Keratinocyte (primary cell): ENCODE results near the gene ATG9A. TPM values are rescaled to one million over a fixed set of nuclear protein-coding genes. Genes with fewer than 3 reads are reported as not detected.

Experiments used
- DNase-seq: peaks from one replicate; pipeline ENCODE4 v3.0.0-alpha.2; 2011; ENCODE audit warnings: low read depth, missing footprints, low spot score
- FAIRE-seq: peaks from 2 replicates; lab custom pipeline; 2011; peaks lifted over from hg19 to GRCh38; lab: Jason Lieb, UNC
- H2AFZ ChIP-seq: 2 replicates; pipeline ENCODE4 v1.6.0; 2012; ENCODE audit warnings: low read length, control low read depth, inconsistent platforms; ENCODE audit not compliant: control insufficient read depth
- H3K27ac ChIP-seq: 2 replicates; pipeline ENCODE4 v1.5.1; 2011; ENCODE audit warnings: low read length; ENCODE audit not compliant: control insufficient read depth, insufficient read depth
- H3K27me3 ChIP-seq: 3 replicates; pipeline ENCODE4 v1.6.0; 2011; ENCODE audit warnings: low read length; ENCODE audit not compliant: control insufficient read depth, insufficient read depth; ENCODE audit errors: extremely low read depth
- H3K36me3 ChIP-seq, 2 experiments: 2 replicates in 1 of 2; 3 replicates in 1 of 2; pipeline ENCODE4 v1.5.1; 2011; ENCODE audit warnings: low read length in 2 of 2, mild to moderate bottlenecking in 1 of 2; ENCODE audit not compliant: control insufficient read depth in 2 of 2, insufficient read depth in 2 of 2; ENCODE audit errors: extremely low read depth in 1 of 2
- H3K4me1 ChIP-seq: 3 replicates; pipeline ENCODE4 v1.5.1; 2011; ENCODE audit warnings: low read length; ENCODE audit not compliant: control insufficient read depth, insufficient read depth; ENCODE audit errors: extremely low read depth
- H3K4me2 ChIP-seq: 3 replicates; pipeline ENCODE4 v1.6.0; 2011; ENCODE audit warnings: low read depth, low read length; ENCODE audit not compliant: control insufficient read depth, insufficient read depth; ENCODE audit errors: extremely low read depth
- H3K4me3 ChIP-seq, 3 experiments: fragments of 200-600 bp in 1 of 3; sonication (generic) in 1 of 3; 2 replicates in 2 of 3; 3 replicates in 1 of 3; pipeline ENCODE4 v1.5.1; 2011 to 2016; ENCODE audit warnings: low read length in 3 of 3, mild to moderate bottlenecking in 3 of 3, control low read depth in 2 of 3, inconsistent platforms in 1 of 3, low read depth in 1 of 3, mixed read lengths in 1 of 3, mixed run types in 1 of 3, moderate library complexity in 1 of 3; ENCODE audit not compliant: control insufficient read depth in 2 of 3, insufficient read depth in 2 of 3; ENCODE audit errors: extremely low read depth in 1 of 3
- H3K79me2 ChIP-seq: 2 replicates; pipeline ENCODE4 v1.6.0; 2012; ENCODE audit warnings: low read length; ENCODE audit not compliant: control insufficient read depth, insufficient read depth
- H3K9ac ChIP-seq: 3 replicates; pipeline ENCODE4 v1.6.0; 2011; ENCODE audit warnings: low read length; ENCODE audit not compliant: control insufficient read depth, insufficient read depth; ENCODE audit errors: extremely low read depth
- H3K9me1 ChIP-seq: 3 replicates; pipeline ENCODE4 v1.6.0; 2011; ENCODE audit warnings: low read length; ENCODE audit not compliant: control insufficient read depth, insufficient read depth; ENCODE audit errors: extremely low read depth
- H3K9me3 ChIP-seq: 2 replicates; pipeline ENCODE4 v1.5.1; 2012; ENCODE audit warnings: low read depth, low read length; ENCODE audit not compliant: control insufficient read depth
- H4K20me1 ChIP-seq: 3 replicates; pipeline ENCODE4 v1.6.0; 2011; ENCODE audit warnings: low read length; ENCODE audit not compliant: control insufficient read depth, insufficient read depth; ENCODE audit errors: extremely low read depth
- EZH2 ChIP-seq: IDR thresholded peaks from one replicate; pipeline ENCODE4 v1.6.1; 2012; ENCODE audit warnings: inconsistent platforms, mild to moderate bottlenecking, low read length, moderate library complexity
- dilution Hi-C: fragments of 300-500 bp; cut with MboI; formaldehyde crosslinking; loops from one replicate; pipeline ENCODE4 v1.7.0; 2020; ENCODE audit warnings: low sequenced_read_pairs; ENCODE audit not compliant: extremely low pct_ligation_motif_present
- polyA plus RNA-seq, 5 experiments: library from polyadenylated mRNA; depleted of rRNA in 3 of 5; stranded (reverse) in 3 of 5; stranded (forward) in 1 of 5; unstranded in 1 of 5; fragments of >200 nt; gene quantifications; 1 replicate in 1 of 5; 2 replicates in 3 of 5; 3 replicates in 1 of 5; pipeline versions ENCODE4 v1.2.1 to v1.2.3, GENCODE V29; 2011 to 2012; ENCODE audit warnings: missing spikeins in 2 of 5, low read depth in 1 of 5, low replicate concordance in 1 of 5
- TF ChIP-seq, protein P1 (sequence below), 3 experiments: IDR thresholded peaks in 1 of 3; conservative IDR thresholded peaks in 1 of 3; optimal IDR thresholded peaks in 1 of 3; 2 replicates in 2 of 3; 3 replicates in 1 of 3; pipeline versions ENCODE3 to v1.5.1; 2011; ENCODE audit warnings: low read length in 3 of 3, mild to moderate bottlenecking in 3 of 3, moderate library complexity in 2 of 3, control low read depth in 1 of 3, inconsistent platforms in 1 of 3; ENCODE audit not compliant: insufficient read depth in 2 of 3; ENCODE audit errors: extremely low read depth in 1 of 3

ATG9A gene
- polyA plus RNA-seq, 1 donor (not counting 4 experiments of a cell fraction or from before 2014, with no cell fraction given) = 58.8 TPM

DNA sequence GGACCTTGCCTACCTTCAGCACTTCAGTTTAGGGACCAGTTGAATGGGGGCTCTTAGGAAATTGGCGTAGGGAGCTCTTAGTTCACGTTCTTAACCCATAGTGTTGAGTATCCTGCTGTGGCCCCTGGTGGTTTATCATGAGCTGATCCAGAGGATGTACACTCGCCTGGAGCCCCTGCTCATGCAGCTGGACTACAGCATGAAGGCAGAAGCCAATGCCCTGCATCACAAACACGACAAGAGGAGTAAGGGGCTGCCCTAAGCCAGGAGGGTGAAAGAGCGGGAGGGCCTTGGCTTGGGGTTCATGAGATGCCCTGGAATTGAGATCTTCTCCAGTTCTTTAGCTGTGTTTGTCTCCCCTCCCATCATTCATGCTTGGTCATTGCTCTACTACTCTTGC is 48.5 kb downstream of the ATG9A start:
- no peak for TF ChIP-seq EZH2
- TF ChIP-seq, protein P1, sequence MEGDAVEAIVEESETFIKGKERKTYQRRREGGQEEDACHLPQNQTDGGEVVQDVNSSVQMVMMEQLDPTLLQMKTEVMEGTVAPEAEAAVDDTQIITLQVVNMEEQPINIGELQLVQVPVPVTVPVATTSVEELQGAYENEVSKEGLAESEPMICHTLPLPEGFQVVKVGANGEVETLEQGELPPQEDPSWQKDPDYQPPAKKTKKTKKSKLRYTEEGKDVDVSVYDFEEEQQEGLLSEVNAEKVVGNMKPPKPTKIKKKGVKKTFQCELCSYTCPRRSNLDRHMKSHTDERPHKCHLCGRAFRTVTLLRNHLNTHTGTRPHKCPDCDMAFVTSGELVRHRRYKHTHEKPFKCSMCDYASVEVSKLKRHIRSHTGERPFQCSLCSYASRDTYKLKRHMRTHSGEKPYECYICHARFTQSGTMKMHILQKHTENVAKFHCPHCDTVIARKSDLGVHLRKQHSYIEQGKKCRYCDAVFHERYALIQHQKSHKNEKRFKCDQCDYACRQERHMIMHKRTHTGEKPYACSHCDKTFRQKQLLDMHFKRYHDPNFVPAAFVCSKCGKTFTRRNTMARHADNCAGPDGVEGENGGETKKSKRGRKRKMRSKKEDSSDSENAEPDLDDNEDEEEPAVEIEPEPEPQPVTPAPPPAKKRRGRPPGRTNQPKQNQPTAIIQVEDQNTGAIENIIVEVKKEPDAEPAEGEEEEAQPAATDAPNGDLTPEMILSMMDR (optimal IDR thresholded peaks at IDR 0.05 in 1 of 3, IDR thresholded peaks at IDR 0.05 in 1 of 3, conservative IDR thresholded peaks at IDR 0.05 in 1 of 3; ENCODE audit: extremely low read depth in 1 of 3, insufficient read depth in 2 of 3, low read length in 3 of 3) = no peak
- DNase-seq = no peak
- no peak overlapping the region for H3K4me2 ChIP-seq
- H3K36me3 ChIP-seq = peaks cover 21 to 29% of the 10 kb centered on the region in 2 experiments
- dilution Hi-C loops = no loop called here
- H4K20me1 ChIP-seq = no peaks in the 10 kb centered on the region
- no peak overlapping the region for H2AFZ ChIP-seq
- peaks cover 14% of the 10 kb centered on the region for H3K4me1 ChIP-seq
- peaks cover 2% of the 10 kb centered on the region for H3K9me1 ChIP-seq
- FAIRE-seq = no peak
- H3K4me3 ChIP-seq = no peak overlapping the region
- H3K9ac ChIP-seq = no peak overlapping the region
- no peaks in the 10 kb centered on the region for H3K27me3 ChIP-seq
- H3K79me2 ChIP-seq = peaks cover 16% of the 10 kb centered on the region
- H3K27ac ChIP-seq = no peak overlapping the region
- H3K9me3 ChIP-seq = no peaks in the 10 kb centered on the region

DNA sequence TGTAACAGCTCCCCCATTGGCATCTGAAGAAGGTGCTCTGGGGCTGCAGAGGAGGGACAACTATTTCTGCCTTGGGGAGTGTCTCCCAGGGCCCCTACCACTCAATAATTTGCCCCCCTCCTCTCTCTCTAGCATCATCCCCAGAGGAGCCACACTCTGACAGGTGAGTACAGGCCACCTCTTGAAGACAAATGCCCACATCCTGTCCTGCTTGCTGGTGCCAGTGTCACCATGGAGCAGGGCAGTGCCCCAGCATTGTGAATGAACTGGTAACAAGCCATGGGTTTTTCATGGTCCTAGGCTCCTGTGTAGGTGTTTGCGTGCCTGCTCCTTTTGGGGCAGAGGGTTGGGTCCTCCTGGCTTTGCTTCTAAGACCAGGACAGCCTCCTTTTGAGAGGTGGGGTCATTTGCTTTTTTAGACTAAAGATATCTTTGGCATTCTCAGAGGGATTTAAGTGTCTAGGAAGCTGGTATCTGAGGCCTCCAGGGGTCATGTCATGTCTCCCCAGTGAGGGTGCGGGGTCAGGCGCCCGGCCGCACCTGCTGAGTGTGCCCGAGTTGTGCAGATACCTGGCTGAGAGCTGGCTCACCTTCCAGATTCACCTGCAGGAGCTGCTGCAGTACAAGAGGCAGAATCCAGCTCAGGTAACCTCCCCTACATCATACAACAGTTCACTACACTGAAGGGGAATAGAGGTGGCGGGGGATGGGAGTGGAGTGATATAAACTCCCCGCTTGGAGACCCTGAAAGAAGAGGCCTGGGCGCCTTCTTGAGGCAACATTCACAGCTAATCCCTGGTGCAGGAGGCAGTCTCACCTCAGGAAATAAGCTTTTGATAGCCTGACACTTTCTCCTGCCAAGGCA is 49.6 kb downstream of the ATG9A start:
- peaks cover 20% of the 10 kb centered on the region for H3K4me1 ChIP-seq
- no peak overlapping the region for H3K9ac ChIP-seq
- dilution Hi-C loops = no loop called here
- peak overlapping the region; percentile 86 for H3K4me2 ChIP-seq
- H3K4me3 ChIP-seq = no peak overlapping the region
- H3K9me1 ChIP-seq = peaks cover 2% of the 10 kb centered on the region
- no peaks in the 10 kb centered on the region for H4K20me1 ChIP-seq
- no peaks in the 10 kb centered on the region for H3K27me3 ChIP-seq
- TF ChIP-seq EZH2 = no peak
- TF ChIP-seq, protein P1 (optimal IDR thresholded peaks at IDR 0.05 in 1 of 3, IDR thresholded peaks at IDR 0.05 in 1 of 3, conservative IDR thresholded peaks at IDR 0.05 in 1 of 3; ENCODE audit: extremely low read depth in 1 of 3, insufficient read depth in 2 of 3, low read length in 3 of 3) = no peak
- FAIRE-seq = no peak
- no peak for DNase-seq
- peaks cover 21 to 31% of the 10 kb centered on the region in 2 experiments for H3K36me3 ChIP-seq
- no peak overlapping the region for H3K27ac ChIP-seq
- peaks cover 19% of the 10 kb centered on the region for H3K79me2 ChIP-seq
- H3K9me3 ChIP-seq = no peaks in the 10 kb centered on the region
- H2AFZ ChIP-seq = no peak overlapping the region
